Limb (tissue), 2 donors: Measurements from ENCODE around the gene DNAJB12.
A peak's percentile ranks its signal among the peaks of the same experiment; 100 is the strongest.
"Not testable (repeated sequence)": the region's sequence is repeated elsewhere in the genome, so short reads cannot be mapped to it uniquely, and the experiment has no call there.

Experiments used
- DNase-seq, 2 donors: peaks; one replicate each; pipeline ENCODE4 v3.0.0-alpha.2; 2016; ENCODE audit errors: extremely low spot score in 2 of 2

The DNAJB12 gene

GRCh38 chr10:72316748-72317435 is 37.8 kb downstream of the DNAJB12 start:
- no peak for DNase-seq

DNA sequence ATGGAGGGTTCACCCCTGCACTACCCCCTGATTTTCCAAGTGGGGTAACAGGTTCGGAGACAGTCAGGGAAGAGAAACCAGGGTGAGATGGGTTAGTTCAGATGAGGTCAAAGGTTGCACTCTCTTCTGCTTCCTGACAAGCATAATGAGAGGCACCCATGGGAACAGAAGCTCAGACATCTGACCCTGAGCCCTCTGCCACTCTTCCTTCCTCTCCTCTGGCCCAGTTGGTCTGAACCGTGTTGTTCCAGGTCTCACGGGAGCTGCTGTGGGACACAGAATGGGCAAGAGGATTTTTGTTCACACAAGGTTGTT is 38.4 kb downstream of the DNAJB12 start:
- no peak for DNase-seq

- DNase-seq = peak; percentile 59 to 70
Measured at GRCh38 chr10:72315611-72316385, 38.9 kb downstream of the DNAJB12 start.

- DNase-seq = no peak
Measured at GRCh38 chr10:72315054-72315453, 39.7 kb downstream of the DNAJB12 start.

DNA sequence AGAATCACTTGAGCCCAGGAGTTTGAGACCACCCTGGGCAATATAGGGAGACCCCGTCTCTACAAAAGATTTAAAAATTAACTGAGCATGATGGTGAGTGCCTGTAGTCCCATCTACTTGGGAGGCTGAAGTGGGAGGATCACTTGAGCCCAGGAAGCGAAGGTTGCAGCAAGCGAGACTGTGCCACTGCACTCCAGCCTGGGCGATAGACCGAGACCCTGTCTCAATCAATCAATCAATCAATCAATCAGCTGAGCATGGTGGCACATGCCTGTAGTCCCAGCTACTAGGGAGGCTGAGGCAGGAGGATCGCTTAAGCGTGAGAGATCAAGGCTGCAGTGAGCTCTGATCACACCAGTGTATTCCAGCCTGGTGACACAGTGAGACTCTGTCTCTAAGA is 40.5 kb downstream of the DNAJB12 start:
- DNase-seq = no peak

DNA sequence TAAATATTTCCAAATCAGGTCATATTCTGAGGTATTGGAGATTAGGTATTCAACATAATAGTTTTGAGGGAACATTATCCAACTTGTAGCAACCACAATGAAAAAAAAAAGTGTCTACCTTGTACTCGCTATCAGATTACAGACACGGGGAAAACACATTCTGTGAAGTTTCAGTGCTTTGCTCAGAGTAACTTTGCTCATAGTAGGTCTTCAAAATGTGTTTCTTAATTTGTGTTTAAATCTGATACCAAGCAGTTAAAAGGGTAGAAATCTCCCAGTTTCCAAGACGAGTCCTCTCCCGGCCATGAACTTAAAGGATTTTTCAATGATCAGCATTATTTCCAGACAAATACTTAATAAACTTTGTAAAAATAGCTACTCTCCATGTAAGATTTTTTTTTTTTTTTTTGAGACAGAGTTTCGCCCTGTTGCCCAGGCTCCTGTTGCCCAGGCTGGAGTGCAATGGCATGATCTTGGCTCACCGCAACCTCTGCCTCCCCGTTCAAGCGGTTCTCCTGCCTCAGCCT is 41.8 kb downstream of the DNAJB12 start:
- no peak for DNase-seq

GRCh38 chr10:72311667-72312066 is 43.1 kb downstream of the DNAJB12 start:
- DNase-seq = no peak

GRCh38 chr10:72310636-72311035 is 44.1 kb downstream of the DNAJB12 start:
- DNase-seq = no peak

DNA sequence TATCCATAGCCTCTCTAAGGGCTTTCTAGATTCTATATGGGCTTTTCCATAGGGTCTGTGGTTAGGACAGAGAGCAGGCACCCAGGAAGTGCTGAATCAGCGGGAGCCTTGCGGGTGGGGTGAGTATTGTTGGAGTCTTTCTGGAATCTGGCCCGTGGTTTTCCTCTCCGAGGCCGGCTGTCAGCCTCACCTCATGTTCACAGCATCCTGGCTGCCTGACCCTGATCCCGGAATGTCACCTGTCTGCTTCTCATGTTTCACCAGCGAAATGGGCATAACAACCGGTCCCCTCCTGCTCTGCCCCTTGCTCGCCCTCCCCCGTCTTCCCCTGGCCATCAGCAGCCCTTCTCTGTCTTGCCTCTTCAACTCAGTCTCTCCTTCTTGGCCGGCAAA is 44.5 kb downstream of the DNAJB12 start:
- no peak for DNase-seq

DNA sequence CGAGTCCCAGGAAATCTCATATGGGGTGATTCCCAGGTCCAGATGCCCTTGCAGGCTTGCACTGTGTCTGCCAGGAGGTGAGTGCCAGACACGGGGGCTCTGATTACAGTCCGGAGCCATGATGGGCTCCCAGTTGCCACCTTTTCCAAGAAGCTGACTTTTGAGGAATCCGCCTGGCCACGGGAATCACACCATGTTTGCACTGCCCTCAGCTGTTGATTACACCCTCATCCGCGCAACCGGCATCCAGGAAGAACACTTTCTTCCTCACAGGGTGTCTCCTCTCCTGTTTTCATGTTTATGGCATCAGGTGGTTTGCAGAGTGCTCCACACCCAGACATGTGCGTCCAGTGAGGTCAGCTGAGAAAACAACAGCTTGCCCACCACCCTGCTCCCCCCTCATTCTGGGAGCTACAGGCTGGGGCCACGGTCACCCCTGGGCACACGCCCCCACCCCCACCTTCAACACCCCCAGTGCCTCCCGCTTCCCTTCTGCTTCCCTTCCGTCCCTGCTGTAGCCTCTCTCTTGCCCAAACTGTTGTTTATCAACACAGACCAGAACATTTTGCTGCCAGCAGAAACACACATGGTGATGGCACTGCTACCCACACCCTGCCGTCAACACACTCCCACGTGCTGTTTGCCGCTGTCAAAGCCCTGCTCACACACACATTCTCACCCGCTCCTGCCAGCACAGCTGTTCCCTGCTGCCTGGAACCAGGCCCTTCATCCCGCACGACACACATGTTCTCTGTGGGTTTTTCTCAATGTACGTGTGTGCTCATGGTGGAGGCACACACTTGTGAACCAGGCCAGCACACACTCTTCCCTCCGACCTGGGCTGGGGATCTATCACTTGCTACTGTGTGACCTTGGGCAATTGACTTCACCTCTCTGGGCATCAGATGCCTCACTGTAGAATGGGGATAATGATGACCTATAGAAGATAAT is 45.2 kb downstream of the DNAJB12 start:
- DNase-seq = peak in 1 of 2 donors; percentile 63

GRCh38 chr10:72308320-72308987 is 46.3 kb downstream of the DNAJB12 start:
- no peak for DNase-seq

DNA sequence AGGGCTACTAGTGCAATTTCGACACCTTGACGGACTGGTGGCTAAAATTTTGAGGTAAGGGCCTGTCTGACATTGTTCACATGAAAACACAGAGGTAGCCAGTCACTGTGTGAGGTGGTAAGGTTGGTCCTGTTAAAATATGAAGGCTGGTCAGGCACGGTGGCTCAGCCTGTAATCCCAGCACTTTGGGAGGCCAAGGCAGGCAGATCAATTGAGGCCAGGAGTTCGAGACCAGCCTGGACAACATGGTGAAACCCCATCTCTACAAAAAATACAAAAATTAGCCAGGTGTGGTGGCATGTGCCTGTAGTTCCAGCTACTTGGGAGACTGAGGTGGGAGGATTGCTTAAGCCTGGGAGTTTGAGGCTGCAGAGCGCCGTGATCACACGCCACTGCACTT is 47.0 kb downstream of the DNAJB12 start:
- DNase-seq = not testable (repeated sequence)

DNA sequence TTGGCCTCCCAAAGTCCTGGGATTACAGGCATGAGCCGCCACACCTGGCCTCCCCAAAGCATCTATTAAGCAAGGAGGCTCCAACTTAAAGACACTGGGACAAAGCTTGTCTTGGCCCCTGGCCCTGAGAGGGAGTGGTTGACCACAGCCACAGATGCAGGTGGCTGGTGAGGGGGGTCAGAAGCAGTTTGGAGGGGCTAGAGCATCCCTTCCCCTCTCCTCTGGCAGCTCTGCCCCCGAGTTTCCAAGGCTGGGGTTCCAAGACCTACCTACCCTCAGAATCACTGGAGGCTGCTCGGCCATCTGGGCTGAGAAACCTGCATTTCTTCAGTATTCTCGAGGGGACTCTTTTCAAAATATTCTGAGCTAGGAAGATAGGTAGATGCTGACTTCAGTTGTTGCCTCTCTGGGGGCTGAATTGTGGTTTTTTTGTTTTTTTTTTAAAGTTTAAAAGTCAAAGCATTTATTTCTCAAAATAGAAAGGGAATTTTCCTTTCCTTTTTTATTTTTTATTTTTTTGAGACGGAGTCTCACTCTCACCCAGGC is 48.4 kb downstream of the DNAJB12 start:
- DNase-seq = no peak

- no peak for DNase-seq
Measured at GRCh38 chr10:72303424-72304128, 51.1 kb downstream of the DNAJB12 start.

GRCh38 chr10:72298592-72299519 is 55.9 kb downstream of the DNAJB12 start:
- DNase-seq = no peak

DNA sequence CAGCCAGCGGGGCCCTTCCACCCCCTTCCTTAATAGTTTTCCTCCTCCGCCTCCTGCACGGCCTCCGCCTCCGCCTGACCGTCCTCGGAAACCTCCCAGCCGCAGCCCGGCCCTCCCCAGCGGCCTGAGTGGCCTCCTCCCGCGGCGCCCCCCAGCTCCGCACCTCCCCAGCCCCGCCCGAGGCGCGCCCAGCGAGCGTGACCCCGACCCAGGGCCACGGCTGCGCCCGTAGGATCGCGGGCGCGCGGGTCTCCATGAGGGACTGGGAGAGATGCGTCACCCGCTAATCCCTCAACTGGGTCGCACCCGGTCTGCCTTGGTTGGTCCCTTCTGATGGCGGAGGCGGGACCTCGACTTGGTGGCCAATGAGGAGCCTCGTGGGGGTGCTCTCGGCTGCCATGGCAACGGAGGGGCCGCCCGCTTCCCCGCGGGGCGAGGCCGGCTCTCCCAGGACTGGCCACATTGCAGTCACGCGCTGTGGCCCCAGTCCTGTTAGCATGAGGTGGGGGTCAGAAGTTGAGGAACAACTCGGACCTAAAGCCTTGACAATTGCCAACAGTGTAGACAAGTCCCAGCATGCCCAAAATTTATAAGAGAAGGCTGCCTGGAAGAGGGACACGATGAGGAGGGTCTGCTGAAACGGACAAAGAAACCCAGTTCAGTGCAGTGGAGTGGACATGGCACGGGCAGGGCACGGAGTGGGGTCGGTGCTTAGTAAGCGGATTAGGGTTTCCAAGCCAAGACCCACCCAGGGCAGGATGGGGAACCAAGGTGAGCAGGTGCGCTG is 56.7 kb downstream of the DNAJB12 start:
- peak; percentile 95 to 96 for DNase-seq

GRCh38 chr10:72297281-72297804 is 57.4 kb downstream of the DNAJB12 start:
- peak in 1 of 2 donors; percentile 65 for DNase-seq

GRCh38 chr10:72296829-72297280 is 57.9 kb downstream of the DNAJB12 start:
- not testable (repeated sequence) for DNase-seq
